Measurements from ENCODE around the gene CTTNBP2NL.
"Not testable (repeated sequence)": the region's sequence is repeated elsewhere in the genome, so short reads cannot be mapped to it uniquely, and the experiment has no call there.

Gene CTTNBP2NL

DNA sequence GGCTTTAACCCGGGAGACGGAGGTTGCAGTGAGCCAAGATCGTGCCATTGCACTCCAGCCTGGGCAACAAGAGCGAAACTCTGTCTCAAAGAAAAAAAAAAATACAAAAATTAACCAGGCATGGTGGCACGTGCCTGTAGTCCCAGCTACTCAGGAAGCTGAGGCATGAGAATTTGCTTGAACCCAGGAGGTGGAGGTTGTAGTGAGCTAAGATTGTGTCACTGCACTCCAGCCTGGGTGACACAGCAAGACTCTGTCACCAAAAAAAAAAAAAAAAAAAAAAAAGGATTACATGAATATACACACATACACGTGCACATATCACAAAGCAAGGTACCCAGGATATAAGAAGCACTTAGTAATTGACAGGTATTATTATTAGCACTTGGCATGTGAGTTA lies 4.7 kb downstream of the CTTNBP2NL start:
- H3K4me2 ChIP-seq (ENCODE audit: low read length, poor library complexity, severe bottlenecking); H3K27ac ChIP-seq (ENCODE audit: low read length, poor library complexity, severe bottlenecking); H4K8ac ChIP-seq (ENCODE audit: low read length); H3K14ac ChIP-seq (ENCODE audit: low read length in 2 of 2); H2AK5ac ChIP-seq (ENCODE audit: low read length, severe bottlenecking); H3K23ac ChIP-seq (ENCODE audit: low read length in 2 of 2); H3K18ac ChIP-seq (ENCODE audit: low read depth in 1 of 2, low read length in 2 of 2); H3K9me3 ChIP-seq (ENCODE audit: control insufficient read depth, low read length); H2BK5ac ChIP-seq (ENCODE audit: low read depth, low read length, poor library complexity, severe bottlenecking); H3K9ac ChIP-seq (ENCODE audit: low read length); H3K27me3 ChIP-seq (ENCODE audit: control insufficient read depth in 1 of 2, insufficient read depth in 1 of 2, low read length in 2 of 2); H2BK120ac ChIP-seq (ENCODE audit: low read depth, low read length); H2BK15ac ChIP-seq (ENCODE audit: low read depth, poor library complexity, severe bottlenecking); H3K4me1 ChIP-seq (ENCODE audit: control insufficient read depth, insufficient read depth, low read depth, low read length); H3K79me1 ChIP-seq (replicated peaks; ENCODE audit: low read length, poor library complexity, severe bottlenecking); DNase-seq; H4K91ac ChIP-seq (ENCODE audit: low read length); H2AFZ ChIP-seq (ENCODE audit: low read depth, low read length); H3K4me3 ChIP-seq (ENCODE audit: insufficient read depth in 1 of 2, low read depth in 1 of 2, low read length in 2 of 2); H2BK12ac ChIP-seq (ENCODE audit: low read length in 2 of 2); H3K4ac ChIP-seq (ENCODE audit: low read depth in 1 of 2, low read length in 2 of 2); H3K36me3 ChIP-seq (ENCODE audit: control insufficient read depth in 1 of 2, insufficient read depth in 2 of 2, low read depth in 1 of 2, low read length in 2 of 2): not testable (repeated sequence)
- WGBS = 98% methylated on average over 4 of the region's 6 CpGs

DNA sequence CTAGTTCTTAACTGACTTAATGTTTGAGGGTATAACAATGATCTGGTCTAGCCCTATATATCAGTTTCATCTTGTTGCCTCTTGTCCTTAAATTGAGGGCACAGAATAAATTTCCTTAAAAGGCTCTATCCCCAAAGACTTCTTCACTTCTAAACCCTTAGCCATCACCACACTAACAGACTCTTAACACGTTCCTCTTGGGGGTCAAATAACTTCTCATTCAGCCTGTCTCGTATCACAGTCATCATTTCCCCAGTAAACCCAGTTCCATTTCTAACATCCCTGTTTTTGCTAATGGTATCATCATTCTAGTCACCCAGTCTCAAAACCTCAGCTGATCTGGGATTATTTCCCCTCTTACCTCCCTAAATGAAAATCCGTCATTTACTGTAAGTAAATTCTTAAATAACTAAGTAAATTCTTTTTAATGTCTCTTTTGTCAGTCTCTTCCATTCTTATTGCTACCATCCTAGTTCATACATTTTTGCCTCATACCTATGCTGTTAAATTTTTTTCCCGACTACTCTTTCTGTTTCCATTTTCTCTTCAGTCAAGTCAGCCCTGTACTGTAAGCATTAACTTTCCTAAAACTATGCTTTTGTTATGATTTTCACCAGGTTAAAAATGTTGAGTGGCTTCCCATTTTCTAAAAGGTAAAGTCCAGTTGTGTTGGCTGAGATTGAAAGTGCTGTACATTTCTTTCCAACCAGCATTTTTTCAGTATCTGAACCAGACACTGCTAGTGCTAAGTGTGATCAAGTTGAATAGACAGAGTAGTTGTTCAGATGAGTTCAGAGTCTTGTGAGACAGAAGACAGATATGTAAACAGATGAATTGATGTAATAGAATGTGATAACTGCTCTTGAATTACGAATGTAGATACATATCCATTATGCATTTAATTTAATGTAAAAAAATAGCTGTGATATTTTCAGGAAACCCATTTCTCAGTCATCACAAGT lies 6.9 kb downstream of the CTTNBP2NL start:
- Histone ChIP-seq H3K4ac (ENCODE audit: low read depth in 1 of 2, low read length in 2 of 2) (no peak overlapping the region), H3K79me1 (replicated peaks; ENCODE audit: low read length, poor library complexity, severe bottlenecking) (no peaks in the 10 kb centered on the region), H3K36me3 (ENCODE audit: control insufficient read depth in 1 of 2, insufficient read depth in 2 of 2, low read depth in 1 of 2, low read length in 2 of 2) (peaks cover 3 to 4% of the 10 kb centered on the region in 2 experiments), H3K4me2 (ENCODE audit: low read length, poor library complexity, severe bottlenecking) (no peak overlapping the region), H3K18ac (ENCODE audit: low read depth in 1 of 2, low read length in 2 of 2) (no peak overlapping the region), H2AK5ac (ENCODE audit: low read length, severe bottlenecking) (no peak overlapping the region), H2AFZ (ENCODE audit: low read depth, low read length) (no peak overlapping the region), H4K8ac (ENCODE audit: low read length) (no peak overlapping the region), H2BK120ac (ENCODE audit: low read depth, low read length) (peak overlapping the region; percentile 42), H3K9me3 (ENCODE audit: control insufficient read depth, low read length) (no peaks in the 10 kb centered on the region), H3K4me1 (ENCODE audit: control insufficient read depth, insufficient read depth, low read depth, low read length) (peaks cover 6% of the 10 kb centered on the region), H3K14ac (ENCODE audit: low read length in 2 of 2) (no peak overlapping the region), H3K23ac (ENCODE audit: low read length in 2 of 2) (no peak overlapping the region), H2BK5ac (ENCODE audit: low read depth, low read length, poor library complexity, severe bottlenecking) (no peak overlapping the region), H2BK15ac (ENCODE audit: low read depth, poor library complexity, severe bottlenecking) (no peak overlapping the region), H3K27me3 (ENCODE audit: control insufficient read depth in 1 of 2, insufficient read depth in 1 of 2, low read length in 2 of 2) (no peaks in the 10 kb centered on the region), H4K91ac (ENCODE audit: low read length) (no peak overlapping the region), H3K9ac (ENCODE audit: low read length) (no peak overlapping the region), H2BK12ac (ENCODE audit: low read length in 2 of 2) (no peak overlapping the region), H3K27ac (ENCODE audit: low read length, poor library complexity, severe bottlenecking) (peak overlapping the region; percentile 84), H3K4me3 (ENCODE audit: insufficient read depth in 1 of 2, low read depth in 1 of 2, low read length in 2 of 2) (no peak overlapping the region)
- DNase-seq = peak; percentile 65
- WGBS = 76% methylated on average over 4 of the region's 5 CpGs

DNA sequence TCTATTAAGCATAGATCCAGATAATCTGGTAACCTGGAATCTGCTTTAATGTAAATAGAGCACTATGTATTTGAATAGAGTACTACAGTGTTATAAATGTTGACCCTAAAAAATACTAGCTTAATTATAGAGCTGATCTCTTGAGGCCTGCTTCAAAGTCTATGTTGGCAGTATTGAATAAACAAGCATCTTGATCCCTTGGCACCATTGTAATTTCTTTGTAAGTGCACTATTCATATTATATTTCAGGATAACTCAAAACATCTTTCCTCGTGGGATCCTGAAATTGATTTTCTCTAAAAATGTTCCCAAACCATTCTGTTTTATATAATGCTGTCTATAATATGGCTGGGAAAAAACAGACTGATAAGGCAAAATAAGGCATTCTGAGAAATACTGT lies 10.8 kb downstream of the CTTNBP2NL start:
- no CpG with 5 or more reads among the region's 1 CpG for WGBS
- no peak overlapping the region for H3K27ac ChIP-seq (ENCODE audit: low read length, poor library complexity, severe bottlenecking)

DNA sequence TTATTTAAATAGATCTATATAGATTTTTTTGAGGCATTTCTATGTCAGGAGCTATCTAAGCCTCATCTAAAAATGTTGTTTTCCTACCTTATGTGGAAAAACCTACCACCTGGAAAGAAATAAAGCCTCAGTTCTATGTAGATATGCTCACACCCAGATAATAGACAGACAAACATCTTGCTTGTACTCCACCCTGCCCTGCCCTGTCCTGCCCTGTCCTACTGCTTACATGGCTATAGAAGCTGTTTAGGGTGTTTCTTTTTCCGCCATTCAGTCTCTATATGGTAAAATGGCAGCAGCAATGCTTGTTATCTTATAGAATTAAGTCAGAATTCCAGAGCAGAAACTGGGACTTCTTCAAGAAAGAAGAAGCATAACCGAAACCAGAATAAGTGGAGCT lies 13.4 kb downstream of the CTTNBP2NL start:
- DNase-seq = no peak
- no peak overlapping the region for H4K8ac ChIP-seq (ENCODE audit: low read length)
- no peaks in the 10 kb centered on the region for H3K79me1 ChIP-seq (replicated peaks; ENCODE audit: low read length, poor library complexity, severe bottlenecking)
- H3K4ac ChIP-seq (ENCODE audit: low read depth in 1 of 2, low read length in 2 of 2) = no peak overlapping the region
- no peak overlapping the region for H2BK5ac ChIP-seq (ENCODE audit: low read depth, low read length, poor library complexity, severe bottlenecking)
- no peak overlapping the region for H4K91ac ChIP-seq (ENCODE audit: low read length)
- H3K18ac ChIP-seq (ENCODE audit: low read depth in 1 of 2, low read length in 2 of 2) = no peak overlapping the region
- no peak overlapping the region for H3K27ac ChIP-seq (ENCODE audit: low read length, poor library complexity, severe bottlenecking)
- H3K23ac ChIP-seq (ENCODE audit: low read length in 2 of 2) = no peak overlapping the region
- H3K4me2 ChIP-seq (ENCODE audit: low read length, poor library complexity, severe bottlenecking) = no peak overlapping the region
- H2BK120ac ChIP-seq (ENCODE audit: low read depth, low read length) = no peak overlapping the region
- H3K14ac ChIP-seq (ENCODE audit: low read length in 2 of 2) = no peak overlapping the region
- no peak overlapping the region for H2AK5ac ChIP-seq (ENCODE audit: low read length, severe bottlenecking)
- H3K4me3 ChIP-seq (ENCODE audit: insufficient read depth in 1 of 2, low read depth in 1 of 2, low read length in 2 of 2) = no peak overlapping the region
- H2AFZ ChIP-seq (ENCODE audit: low read depth, low read length) = no peak overlapping the region
- no peaks in the 10 kb centered on the region for H3K27me3 ChIP-seq (ENCODE audit: control insufficient read depth in 1 of 2, insufficient read depth in 1 of 2, low read length in 2 of 2)
- peaks cover 2% of the 10 kb centered on the region for H3K4me1 ChIP-seq (ENCODE audit: control insufficient read depth, insufficient read depth, low read depth, low read length)
- no peak overlapping the region for H2BK15ac ChIP-seq (ENCODE audit: low read depth, poor library complexity, severe bottlenecking)
- no peak overlapping the region for H3K9ac ChIP-seq (ENCODE audit: low read length)
- WGBS = 100% methylated on average over 1 of the region's 2 CpGs
- peaks cover 10 to 23% of the 10 kb centered on the region in 2 experiments for H3K36me3 ChIP-seq (ENCODE audit: control insufficient read depth in 1 of 2, insufficient read depth in 2 of 2, low read depth in 1 of 2, low read length in 2 of 2)
- no peaks in the 10 kb centered on the region for H3K9me3 ChIP-seq (ENCODE audit: control insufficient read depth, low read length)
- no peak overlapping the region for H2BK12ac ChIP-seq (ENCODE audit: low read length in 2 of 2)

More for the DNA sequence above, 10.8 kb downstream of the CTTNBP2NL start:
- no peak overlapping the region for H3K23ac ChIP-seq (ENCODE audit: low read length in 2 of 2)
- no peak for DNase-seq
- peaks cover 5% of the 10 kb centered on the region for H3K4me1 ChIP-seq (ENCODE audit: control insufficient read depth, insufficient read depth, low read depth, low read length)
- no peak overlapping the region for H2BK5ac ChIP-seq (ENCODE audit: low read depth, low read length, poor library complexity, severe bottlenecking)
- H2AK5ac ChIP-seq (ENCODE audit: low read length, severe bottlenecking) = no peak overlapping the region
- no peak overlapping the region for H4K91ac ChIP-seq (ENCODE audit: low read length)
- H3K14ac ChIP-seq (ENCODE audit: low read length in 2 of 2) = no peak overlapping the region
- H3K9me3 ChIP-seq (ENCODE audit: control insufficient read depth, low read length) = no peaks in the 10 kb centered on the region
- H3K18ac ChIP-seq (ENCODE audit: low read depth in 1 of 2, low read length in 2 of 2) = no peak overlapping the region
- H3K4ac ChIP-seq (ENCODE audit: low read depth in 1 of 2, low read length in 2 of 2) = no peak overlapping the region
- H3K9ac ChIP-seq (ENCODE audit: low read length) = no peak overlapping the region
- no peak overlapping the region for H3K4me3 ChIP-seq (ENCODE audit: insufficient read depth in 1 of 2, low read depth in 1 of 2, low read length in 2 of 2)
- no peak overlapping the region for H2BK15ac ChIP-seq (ENCODE audit: low read depth, poor library complexity, severe bottlenecking)
- no peak overlapping the region for H2AFZ ChIP-seq (ENCODE audit: low read depth, low read length)
- no peak overlapping the region for H3K4me2 ChIP-seq (ENCODE audit: low read length, poor library complexity, severe bottlenecking)
- H4K8ac ChIP-seq (ENCODE audit: low read length) = no peak overlapping the region
- H2BK120ac ChIP-seq (ENCODE audit: low read depth, low read length) = no peak overlapping the region
- no peaks in the 10 kb centered on the region for H3K79me1 ChIP-seq (replicated peaks; ENCODE audit: low read length, poor library complexity, severe bottlenecking)
- no peak overlapping the region for H2BK12ac ChIP-seq (ENCODE audit: low read length in 2 of 2)
- H3K27me3 ChIP-seq (ENCODE audit: control insufficient read depth in 1 of 2, insufficient read depth in 1 of 2, low read length in 2 of 2) = no peaks in the 10 kb centered on the region
- peaks cover 3 to 5% of the 10 kb centered on the region in 2 experiments for H3K36me3 ChIP-seq (ENCODE audit: control insufficient read depth in 1 of 2, insufficient read depth in 2 of 2, low read depth in 1 of 2, low read length in 2 of 2)

Data from mesenchymal stem cell (in vitro differentiated cells and primary cell).